Amniotic stem cell (primary cell): ENCODE measurements around the gene FAM162A.

Experiments
- DNase-seq: peaks from one replicate; lab custom pipeline; 2025; lab: John Stamatoyannopoulos, UW

FAM162A gene

DNA sequence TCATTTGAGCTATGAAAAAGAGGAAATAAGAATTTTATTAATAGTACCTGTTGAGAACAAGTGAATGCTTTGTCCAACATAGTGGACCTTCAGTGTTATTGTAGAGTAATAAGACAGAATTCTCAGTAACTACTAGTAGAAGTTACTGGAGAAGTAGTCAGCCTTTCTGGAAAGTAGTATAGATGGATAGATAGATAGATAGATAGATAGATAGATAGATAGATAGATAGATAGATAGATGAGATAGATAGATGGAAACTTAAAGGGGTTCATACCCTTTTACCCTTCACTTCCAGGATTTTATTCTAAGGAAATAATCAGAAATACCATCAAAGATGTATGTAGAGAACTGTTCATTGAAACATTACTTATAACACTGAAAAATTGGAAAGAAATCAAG lies 5.2 kb downstream of the FAM162A start:
- DNase-seq = no peak

DNA sequence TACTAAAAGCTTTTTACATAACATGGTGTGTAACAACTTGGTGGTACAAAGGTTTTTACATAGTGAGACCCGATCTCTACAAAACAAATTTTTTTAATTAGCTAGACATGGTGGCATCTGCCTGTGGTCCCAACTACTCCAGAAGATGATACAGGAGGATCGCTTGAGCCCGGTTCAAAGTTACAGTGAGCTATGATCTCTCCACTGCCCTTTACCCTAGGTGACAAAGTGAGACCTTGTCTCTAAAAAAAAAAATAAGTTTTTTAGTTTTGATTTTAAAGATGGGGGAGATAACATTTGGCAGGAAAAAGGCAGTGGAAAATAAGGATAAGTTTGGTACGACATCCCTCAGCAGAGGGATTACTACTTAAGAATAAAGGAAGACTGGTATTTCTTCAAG lies 5.9 kb downstream of the FAM162A start:
- no peak for DNase-seq

DNA sequence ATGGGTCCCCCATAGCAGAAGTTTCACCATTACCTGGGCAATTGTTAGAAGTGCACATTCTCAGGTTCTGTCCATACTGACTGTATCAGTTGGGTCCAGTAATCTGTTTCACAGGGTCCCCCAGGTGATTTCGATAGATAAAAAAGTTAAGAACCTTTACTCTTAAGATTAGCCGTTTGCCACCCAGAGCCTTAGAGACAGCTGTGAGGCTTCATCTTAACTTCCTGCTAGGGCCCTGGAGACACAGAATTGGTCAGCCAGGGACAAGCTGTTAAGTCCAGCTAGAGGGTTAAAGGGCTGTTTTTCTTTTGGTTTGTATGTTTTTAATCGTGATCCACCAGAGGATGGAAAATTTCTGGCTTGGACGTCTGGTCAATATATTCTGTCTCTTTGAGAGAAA lies 6.7 kb downstream of the FAM162A start:
- DNase-seq = no peak

DNA sequence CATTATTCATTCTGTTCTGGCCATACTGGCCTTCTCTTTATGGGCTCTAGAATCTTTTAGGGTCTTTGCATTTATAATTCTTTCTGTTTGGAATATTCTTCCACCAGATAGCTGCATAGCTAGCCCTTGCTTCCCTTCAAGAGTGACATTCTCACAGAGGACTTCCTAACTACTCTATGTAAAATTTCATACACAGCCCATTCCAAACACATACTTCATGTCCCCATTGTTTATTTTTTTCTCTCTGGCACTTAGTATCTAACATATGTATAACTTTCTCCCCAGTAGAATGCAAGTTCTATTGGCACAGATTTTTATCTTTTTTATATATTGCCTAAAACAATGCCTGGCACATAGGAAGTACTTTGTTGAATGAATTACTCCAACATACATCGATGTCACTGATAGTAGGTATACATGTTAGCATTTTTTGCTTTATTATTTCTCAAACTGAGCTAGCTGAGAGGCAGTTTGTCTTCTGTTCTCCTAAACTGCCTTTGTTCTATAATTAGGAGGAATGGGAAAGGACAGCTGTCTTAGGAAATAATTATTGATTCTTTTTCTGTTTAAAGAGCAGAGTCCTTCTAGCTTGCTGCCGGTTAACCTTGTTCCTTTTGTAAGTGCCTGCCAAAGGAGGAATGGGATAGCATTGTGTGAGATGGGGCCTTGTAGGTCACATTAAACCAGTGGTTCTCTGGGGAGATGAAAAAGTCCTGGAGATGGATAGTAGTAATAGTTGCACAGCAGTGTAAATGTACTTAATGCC lies 7.9 kb downstream of the FAM162A start:
- DNase-seq = no peak

DNA sequence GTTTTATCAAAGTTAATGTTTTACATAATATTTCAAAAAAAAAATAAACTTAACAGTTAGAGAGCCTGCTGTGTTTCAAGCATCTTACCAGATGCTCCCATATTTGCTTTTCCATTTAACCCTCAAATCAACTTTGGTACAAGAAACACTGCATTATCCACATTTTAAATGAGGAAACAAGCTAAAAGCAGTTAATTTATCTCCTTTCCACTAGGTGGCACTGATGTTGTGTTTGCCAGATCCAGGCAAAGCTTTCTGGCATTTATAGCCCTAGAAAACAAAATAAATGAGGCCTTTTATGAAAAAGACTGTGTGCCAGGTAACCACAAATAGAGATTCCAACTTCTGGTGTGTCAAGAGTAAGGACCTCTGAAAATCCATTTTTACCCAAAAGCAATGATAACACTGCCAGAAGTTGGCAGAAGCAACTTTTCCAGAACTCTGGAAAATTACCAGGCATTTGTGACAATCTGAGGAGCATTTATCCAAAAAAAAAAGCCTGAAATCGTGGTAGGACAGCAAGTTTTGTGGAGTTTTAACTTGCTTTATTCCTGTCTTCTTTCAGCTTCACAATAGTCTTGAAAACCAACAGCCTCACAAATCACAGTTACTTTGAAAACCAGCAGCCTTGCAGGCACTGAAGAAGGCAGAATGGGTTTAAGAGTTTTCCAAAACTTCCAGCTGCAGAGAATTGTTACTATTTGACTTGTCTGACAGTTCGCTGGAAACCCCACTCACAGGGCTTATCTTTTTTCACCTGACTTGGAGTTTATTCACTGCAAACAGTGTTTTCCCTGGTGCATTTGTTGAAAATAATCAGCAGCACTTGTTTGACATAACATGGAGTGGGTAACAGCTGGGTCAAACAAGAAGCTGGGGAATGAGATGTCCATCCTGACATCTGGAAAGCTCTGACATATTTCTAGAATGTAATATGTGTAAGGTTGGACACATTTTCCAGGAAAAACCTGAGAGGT lies 9.2 kb downstream of the FAM162A start:
- DNase-seq = peak; percentile 19

DNA sequence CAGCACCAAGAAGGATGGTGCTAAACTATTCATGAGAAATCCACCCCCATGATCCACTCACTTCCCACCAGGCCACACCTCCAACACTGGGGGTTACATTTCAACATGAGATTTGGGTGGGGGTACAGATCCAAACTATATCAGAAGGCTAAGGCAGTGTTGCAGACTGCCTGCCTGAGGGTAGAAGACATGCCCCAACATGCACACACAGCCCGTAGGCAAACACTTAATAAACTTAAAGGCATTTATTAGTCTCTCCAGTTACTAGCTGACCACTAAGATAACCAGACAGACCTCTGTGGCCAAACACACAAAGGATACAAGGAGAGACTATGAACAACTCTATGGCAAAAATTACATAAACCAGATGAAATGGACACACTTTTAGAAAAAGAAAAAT lies 10.2 kb downstream of the FAM162A start:
- DNase-seq = no peak

DNA sequence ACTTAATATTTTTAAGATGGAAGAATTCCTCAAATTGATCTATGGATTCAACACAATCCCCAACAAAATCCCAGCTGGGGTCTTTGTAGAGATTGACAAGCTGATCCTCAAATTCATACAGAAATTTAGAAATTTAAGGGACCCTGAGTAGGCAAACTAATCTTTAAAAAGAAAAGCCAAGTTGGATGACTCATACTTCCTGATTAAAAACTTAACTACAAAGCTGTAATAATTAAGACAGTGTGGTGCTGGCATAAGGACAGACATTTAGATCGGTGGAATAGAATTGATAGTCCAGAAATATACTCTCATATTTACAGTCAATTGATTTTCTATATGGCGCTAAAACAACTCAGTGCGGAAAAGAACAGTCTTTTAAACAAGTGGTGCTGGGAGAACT lies 11.6 kb downstream of the FAM162A start:
- DNase-seq = no peak

DNA sequence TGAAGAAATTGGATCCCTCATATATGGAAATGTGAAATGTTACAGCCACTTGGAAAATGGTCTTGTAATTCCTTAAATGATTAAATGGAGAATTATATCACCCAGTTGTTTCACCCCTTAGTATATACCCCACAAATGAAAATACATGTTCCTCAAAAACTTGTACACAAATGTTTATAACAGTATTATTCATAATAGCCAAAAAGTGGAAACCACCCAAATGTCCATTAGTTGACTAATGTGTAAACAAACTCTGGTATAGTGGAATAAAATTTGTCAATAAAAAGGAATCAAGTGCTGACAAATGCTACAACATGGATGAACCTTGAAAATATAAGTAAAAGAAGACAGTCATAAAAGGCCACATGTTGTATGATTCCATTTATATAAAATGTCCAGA lies 12.5 kb downstream of the FAM162A start:
- no peak for DNase-seq

DNA sequence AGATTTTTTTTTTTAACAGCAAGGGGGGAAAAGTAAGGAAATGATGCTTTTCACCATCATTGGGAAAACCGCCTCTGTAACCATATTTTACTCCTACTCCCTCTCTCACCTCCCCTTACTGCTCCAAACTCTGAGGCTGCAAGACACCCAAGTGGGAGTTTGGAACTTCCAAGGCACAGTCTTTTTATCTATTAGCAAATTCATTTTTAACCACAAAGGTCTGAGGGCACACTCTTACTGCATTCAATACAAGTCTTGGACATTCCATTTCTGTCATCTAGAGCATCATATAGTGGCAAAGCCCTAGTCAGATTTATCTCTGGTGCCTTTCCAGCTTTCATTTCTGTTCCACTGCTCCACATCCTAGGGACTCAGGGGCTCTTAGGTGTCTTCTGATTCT lies 13.2 kb downstream of the FAM162A start:
- no peak for DNase-seq

DNA sequence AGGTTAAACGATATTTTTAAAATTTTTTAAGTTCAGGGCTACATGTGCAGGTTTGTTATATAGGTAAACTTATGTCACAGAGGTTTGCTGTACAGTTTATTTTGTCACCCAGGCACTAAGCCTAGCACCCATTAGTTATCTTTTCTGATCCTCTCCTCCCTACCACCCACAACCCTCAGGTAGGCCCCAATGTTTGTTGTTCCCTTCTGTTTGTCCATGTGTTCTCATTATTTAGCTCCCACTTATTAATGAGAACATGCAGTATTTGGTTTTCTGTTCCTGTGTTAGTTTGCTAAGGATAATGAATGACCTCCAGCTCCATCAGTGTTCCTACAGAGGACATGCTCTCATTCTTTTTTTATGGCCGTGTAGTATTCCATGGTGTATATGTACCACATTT lies 14.9 kb downstream of the FAM162A start:
- no peak for DNase-seq

DNA sequence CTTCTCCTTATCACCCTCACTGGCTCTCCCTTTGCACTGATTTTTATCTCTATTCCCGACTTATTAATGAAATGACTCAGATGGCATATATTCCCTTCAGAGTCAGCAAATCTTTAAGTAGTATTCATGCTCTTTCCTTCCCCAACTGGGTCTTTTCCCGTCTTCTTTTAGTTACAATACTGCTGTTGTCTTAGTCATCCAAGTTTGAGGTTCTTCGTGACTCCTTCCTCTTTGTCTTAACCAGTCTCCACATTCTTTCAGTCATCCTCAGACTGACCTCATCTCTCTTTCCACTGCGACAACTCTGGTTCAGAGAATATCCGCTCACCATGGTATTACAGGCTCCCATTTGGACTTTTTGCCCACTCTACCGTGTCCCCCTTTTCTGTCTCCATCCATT lies 19.5 kb downstream of the FAM162A start:
- DNase-seq = no peak

DNA sequence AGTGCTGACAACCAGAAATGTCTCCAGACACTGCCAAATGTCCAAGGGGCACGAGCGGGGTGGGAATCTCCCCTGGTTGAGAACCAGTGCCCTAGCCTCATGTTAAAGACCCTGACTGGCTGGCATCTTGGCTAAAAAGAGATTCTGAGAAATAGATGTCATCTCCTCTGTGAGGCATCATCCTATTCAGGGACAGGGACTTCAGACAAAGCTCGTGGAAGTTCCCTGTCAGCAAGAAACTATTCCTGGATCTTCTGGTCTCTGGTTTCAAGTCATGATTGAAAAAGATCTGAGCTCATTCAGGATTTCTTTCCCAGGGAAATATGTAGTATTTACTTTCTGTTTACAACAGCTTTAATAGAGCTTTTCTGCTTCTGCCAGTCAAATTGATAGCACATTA lies 21.0 kb downstream of the FAM162A start:
- no peak for DNase-seq

DNA sequence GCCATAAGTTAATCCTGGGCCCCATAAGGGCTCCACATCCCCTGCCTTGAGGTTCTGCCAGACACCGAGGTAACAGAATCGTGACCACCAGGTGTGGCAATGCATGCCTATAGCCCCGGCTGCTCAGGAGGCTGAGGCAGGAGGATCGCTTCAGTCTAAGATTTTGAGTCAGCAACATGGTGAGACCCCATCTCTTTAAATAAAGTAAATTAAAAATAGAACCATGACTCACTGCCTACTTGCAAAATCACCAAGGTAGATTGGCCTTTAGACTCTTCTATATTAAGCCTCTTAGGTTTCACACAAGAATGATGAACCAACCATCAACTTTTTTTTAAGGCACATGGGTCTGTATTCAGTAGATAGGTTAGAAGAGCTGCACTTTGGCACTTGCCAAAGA lies 22.2 kb downstream of the FAM162A start:
- no peak for DNase-seq

DNA sequence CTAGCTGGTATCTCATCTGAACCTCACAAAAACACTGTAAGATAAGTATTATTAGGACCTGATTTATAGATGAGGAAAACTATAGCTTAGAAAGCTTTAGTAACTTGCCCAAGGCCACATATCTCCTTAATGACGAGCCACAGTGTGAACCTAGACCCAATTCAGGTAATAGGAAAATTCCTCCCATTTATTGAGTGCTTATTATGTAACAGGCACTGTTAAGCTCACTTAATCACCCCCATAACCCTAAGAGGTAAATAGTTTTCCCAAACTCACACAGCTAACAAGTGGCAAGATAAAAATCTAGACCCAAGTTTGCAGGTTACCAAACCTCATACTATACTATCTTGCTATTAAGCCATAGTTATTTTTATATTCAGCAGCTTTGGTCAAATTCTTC lies 24.0 kb downstream of the FAM162A start:
- DNase-seq = no peak

DNA sequence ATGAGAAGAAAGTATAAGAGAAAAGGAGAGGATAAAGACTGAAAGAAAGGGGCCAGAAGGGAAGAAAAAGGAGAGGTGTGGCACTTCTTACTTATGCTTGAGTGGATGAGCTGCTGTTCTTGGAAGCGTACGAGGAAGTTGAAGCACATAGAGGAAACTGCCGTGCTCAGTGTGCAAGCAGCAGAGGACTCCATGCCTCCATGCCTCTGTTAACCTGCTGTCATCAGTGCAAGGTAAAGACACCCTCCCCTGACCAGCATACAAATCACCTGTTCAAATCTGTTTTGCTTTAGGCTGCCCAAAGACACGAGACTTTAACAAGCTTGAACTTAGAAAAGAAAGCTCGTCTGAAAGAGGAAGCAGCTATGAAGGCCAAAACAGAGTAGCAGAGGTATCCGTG lies 25.5 kb downstream of the FAM162A start:
- no peak for DNase-seq

DNA sequence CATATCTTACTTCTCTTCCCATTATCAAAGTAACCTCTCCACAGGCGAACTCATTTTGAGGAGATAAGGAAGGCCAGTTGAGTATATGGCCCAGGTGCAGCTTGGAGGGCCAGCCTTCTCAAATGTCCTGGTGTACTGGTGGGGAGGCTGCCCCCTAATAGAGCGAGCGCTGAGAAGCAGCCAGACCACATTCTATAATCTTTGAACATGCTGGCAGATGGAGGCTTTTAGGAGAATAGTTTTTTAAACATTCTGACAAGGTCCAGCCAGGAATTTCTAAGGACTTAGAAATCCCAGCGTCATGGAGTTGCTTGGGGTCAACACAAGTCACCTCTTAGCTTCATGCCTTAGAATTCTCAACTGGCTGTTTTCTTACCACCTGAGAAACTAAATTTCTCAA lies 26.1 kb downstream of the FAM162A start:
- DNase-seq = no peak

DNA sequence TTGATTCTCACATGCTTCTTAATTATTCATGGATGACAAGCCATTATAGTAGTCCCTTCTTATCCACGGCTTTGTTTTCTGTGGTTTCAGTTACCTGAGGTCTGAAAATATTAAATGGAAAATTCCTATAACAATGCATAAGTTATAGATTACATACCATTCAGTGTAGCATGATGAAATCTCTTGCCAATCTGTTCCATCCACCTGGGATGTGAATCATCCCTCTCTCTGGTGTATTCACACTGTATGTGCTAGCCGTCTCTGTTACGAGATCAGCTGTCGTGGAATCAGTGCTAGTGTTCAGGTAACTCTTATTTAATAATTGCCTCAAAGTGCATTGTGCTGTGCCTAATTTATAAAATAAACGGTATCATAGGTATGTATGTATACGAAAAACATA lies 26.7 kb downstream of the FAM162A start:
- no peak for DNase-seq

DNA sequence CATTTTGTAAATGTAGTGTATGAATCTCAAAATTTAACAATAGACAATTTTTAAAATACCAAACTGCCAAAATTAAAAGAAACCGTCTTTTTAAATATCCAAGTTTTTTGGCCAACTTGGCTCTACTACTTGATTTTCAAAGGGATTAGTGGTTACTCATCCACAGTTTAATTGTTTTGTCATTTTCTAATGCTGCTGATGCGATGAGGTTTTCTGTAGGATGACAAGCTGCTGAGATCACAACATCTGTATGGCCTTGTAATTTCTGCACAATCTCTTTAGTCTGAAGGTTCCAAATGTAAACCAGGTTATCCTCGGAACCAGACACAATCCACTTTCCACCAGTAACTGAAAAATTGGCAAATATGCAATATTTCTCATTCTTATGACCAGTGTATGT lies 30.4 kb downstream of the FAM162A start:
- DNase-seq = no peak

DNA sequence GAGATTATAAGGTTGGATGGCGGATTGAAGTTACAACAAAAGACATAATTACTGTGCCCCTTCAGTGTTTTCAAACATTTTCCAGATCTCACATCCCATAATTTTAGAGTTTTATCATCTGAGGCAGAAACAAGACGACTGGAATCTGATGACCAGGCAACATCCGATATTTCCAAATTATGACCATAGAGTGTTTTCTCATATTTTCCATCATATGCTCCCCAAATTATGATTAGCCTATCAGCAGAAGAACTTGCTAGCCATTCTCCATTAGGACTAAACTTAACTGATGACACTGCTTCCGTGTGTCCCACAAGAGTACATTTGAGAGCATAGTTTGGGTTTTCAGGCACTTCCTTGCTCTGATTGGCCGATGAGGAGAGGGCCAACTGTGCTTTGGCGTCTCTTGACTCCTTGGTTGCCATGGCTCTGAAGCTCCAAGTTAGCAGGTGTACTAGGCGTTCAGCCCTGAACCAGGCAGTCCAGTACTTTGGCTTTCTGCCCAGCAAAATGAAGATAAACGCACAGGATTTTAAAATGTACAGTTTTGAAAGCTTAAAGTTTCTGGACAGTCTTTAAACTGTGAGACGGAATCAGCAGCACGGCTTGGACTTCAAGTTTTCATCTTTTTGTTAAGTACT lies 31.2 kb downstream of the FAM162A start:
- no peak for DNase-seq

DNA sequence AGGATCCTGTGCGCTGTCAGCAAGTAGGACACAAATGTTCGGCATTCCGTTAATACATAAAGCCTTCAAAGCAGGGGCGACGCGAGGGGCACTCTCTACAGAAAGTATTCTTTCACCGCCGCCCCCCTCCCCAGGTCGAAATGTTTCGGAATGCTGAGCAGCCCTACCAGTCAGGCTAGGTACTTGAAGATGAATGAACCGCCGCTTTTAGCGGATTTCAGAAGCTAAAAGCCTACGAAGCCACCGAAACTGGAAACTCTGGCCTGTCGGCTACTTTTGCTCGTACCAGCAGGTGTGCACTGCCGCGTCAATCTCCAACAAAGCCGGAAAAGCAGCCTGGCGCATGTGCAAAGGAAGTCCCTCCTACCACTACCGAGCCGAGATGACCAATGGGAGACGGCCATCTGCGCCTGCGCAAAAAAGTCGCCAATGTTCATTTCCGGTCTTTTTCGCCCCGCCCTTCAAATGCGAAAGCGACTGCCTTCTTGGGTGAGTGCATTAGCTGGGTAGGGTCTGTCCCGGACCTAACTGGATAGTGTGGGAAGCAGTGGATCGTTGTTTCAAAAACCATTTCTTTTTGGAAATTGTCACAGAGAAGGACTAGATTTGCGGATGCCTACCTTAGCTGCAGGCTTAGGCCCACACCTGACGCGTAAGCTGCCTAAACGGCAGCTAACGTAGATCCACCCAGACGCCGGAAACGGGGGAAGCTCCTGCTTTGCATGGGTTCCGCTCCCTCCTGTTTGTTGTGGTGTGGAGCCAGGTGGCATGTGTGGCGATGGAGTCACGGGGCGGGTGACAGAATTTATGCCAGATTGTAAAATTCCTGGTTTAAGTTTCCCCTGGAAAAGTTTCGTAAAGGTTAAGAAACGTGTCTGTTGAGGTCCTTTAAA lies 32.0 kb downstream of the FAM162A start, which contains the start of gene WDR5B:
Gene WDR5B (minus strand): TSS at position 301 of the 893 bp plus-strand sequence. CDS start 534 bp downstream, outside the sequence.
- DNase-seq = no peak

DNA sequence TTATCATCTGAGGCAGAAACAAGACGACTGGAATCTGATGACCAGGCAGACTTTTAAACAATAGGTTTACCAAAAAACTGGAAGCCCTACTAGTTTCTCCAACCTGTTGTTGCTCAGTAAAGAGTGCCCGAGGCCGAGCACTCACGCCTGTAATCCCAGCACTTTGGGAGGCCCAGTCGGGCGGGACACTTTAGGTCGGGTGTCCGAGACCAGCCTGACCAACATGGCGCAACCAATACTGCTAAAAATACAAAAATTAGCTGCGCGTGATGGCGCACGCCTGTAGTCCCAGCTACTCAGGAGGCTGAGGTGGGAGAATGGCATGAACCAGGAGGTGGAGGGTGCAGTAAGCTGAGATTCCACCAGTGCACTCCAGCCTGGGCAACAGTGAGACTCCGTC lies 33.0 kb downstream of the FAM162A start:
- no peak for DNase-seq

DNA sequence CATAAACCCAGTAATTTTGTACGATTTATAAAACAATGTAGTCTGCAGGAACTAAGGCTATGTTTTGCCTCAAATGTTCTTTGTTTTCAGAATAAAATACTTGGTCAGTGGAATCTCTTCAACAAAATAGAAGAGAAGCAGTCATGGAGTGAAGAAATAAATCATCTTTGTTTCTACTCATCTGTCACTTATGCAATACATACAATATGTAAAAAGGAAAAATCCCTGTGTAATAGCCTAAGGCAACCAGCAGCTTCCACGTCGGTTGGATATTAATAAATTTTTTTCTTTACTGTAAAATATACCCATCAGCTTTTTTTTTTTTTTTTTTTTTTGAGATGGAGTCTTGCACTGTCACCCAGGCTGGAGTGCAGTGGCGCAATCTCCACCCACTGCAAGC lies 37.1 kb downstream of the FAM162A start:
- no peak for DNase-seq
